ENCODE data around the gene RALGDS.
"Not testable (repeated sequence)": the region's sequence is repeated elsewhere in the genome, so short reads cannot be mapped to it uniquely, and the experiment has no call there.

RALGDS gene

GRCh38 chr9:133087429-133088145 lies 33.5 kb downstream of the RALGDS start:
- DNase-seq = no peak

- DNase-seq = no peak
These were observed 34.1 kb downstream of the RALGDS start for GRCh38 chr9:133086894-133087293.

DNA sequence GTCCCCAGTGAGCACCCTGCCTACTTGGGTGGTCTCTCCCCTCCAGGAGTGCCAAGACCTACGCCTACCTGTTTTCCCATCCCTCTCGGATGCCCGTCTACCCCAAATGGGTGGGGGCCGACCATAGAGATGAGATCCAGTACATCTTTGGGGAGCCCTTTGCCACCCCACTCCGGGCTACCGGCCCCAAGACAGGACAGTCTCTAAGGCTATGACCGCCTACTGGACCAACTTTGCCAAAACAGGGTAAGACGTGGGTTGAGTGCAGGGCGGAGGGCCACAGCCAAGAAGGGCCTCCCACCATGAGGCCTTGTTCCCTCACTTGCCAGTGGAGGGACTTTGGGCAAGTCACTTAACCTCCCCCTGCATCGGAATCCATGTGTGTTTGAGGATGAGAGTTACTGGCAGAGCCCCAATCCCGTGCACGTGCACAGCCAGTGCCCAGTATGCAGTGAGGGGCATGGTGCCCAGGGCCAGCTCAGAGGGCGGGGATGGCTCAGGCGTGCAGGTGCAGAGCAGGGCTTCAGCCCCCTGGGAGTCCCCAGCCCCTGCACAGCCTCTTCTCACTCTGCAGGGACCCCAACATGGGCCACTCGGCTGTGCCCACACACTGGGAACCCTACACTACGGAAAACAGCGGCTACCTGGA lies 34.7 kb downstream of the RALGDS start:
- not testable (repeated sequence) for DNase-seq

GRCh38 chr9:133083688-133084087 lies 37.4 kb downstream of the RALGDS start:
- DNase-seq = not testable (repeated sequence)

- DNase-seq = not testable (repeated sequence)
These were observed 38.9 kb downstream of the RALGDS start for GRCh38 chr9:133081957-133082644.

- not testable (repeated sequence) for DNase-seq
These were observed 40.0 kb downstream of the RALGDS start for GRCh38 chr9:133080786-133081779.

- DNase-seq = no peak
These were observed 40.9 kb downstream of the RALGDS start for GRCh38 chr9:133080161-133080560.

DNA sequence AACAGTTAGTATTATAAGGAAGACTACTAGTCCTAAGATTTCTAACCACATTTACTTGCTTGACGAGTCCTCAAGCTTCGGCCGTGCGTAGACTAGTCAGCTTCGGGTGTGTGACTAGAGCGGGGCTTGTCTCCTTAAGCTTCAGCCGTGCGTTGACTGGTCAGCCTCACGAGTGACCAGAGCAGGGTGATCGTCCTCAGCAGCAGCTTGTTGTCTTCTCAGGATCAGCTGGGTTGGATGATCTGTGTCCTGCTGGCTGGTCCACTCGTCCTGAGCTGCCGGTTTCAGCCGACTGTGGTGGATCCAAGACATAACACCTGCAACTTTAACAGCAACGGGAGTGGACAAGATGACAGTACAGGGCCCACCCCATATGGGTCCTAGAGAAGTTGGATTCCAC lies 42.6 kb downstream of the RALGDS start:
- DNase-seq = no peak

- no peak for DNase-seq
These were observed 44.3 kb downstream of the RALGDS start for GRCh38 chr9:133076691-133077090.

DNA sequence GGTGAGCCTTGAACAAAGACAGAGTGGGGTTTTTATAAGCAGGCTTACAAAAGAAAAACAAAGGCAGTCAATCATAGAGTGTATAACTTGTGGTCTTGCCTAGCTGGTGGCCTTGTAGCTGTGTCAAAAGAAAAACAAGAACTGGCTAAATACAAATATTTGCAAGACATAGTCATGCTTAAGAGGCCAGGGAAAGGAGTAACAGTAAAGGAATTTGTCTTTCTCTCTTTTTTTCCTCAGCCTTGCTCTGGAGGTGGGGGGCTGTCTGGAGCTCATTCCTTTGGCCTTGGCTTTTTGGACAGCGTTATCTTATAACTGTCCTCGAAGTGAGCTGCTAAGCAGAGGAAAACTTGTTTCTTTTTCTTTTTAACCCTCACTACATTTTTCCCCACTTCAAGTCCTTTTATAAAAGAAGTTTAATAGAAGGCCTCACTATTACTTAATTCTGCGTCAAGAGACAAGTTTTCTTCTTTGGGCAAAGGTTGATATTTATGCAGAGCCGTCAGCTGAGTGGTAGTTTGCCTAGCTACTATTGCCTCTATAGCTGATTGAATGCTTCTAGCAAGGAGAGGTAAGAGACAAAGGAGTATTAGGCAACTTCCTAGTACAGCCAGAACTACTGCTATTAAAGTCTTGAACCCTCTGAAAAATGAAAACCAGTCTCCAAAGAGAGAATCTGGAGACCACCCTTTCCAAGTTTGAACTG lies 45.0 kb downstream of the RALGDS start:
- DNase-seq = no peak

DNA sequence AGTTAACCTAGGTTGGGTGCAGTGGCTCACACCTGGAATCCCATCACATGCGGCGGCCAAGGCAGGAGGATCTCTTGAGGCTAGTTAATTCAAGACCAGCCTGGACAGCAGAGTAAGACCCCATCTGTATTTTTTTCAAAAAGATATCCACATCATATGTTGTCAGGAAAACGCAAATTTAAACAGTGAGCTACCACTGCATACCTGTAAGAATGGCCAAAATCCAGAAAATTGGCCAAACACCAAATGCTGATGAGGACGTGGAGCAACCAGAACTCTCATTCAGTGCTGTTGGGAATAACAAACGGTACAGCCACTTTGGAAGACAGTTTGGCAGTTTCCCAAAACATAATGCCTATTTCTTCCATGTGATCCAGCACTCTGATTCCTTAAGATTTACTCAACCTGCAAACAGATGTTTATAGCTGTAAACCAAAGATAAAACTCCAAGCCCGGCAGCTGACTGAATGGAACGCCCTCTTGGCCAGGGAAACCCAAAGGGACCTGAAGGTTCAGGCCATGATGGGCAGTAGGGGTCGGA lies 46.9 kb downstream of the RALGDS start:
- no peak for DNase-seq

DNA sequence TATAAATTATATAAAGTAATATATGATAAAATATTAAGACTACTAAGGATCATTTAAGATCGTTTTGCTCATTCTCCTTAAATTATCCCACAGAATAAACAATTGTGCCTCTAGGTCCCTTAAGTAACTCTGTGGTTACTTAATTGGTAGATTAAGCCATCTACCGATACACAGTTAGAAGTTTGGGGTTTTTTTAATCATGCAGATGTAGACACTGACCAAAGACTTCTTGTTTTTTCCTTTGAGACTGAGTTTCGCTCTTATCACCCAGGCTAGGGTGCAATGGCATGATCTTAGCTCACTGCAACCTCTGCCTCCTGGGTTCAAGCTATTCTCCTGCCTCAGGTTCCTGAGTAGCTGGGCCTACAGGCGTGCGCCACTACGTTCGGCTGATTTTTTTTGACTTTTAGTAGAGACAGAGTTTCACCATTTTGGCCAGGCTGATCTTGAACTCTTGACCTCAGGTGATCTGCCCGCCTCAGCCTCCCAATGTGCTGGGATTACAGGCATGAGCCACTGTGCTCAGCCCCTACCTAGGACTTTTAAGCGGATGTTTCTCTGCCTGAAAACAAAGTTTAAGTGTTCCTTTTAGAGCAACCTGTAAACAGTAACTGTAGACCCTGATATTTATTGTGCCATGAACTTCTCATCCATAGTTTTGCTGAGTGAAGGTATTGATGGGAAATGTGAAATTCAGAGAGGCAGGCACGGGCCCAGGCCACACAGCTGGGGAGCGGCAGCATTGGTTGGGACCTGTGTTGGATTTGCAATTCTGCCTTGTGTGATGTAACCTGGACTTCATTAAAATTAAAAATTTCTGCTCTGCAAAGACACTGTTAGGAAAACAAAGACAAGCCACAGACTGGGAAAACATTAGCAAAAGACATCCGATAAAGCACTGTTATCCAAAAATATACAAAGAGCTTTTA lies 47.7 kb downstream of the RALGDS start:
- no peak for DNase-seq

DNA sequence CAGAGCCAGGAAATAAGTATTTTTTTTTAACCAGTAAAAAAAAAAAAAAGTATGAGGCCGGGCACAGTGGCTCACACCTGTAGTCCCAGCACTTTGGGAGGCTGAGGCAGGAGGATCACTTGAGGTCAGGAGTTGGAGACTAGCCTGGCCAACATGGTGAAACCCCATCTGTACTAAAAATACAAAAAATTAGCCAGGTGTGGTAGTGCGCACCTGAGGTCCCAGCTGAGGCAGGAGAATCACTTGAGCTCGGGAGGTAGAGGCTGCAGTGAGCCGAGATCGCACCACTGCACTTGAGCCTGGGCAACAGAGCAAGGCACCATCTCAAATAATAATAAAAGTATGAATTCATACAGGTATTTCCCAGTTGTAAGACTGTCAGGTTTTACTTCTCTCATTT lies 48.8 kb downstream of the RALGDS start:
- DNase-seq = not testable (repeated sequence)

GRCh38 chr9:133071484-133072150 lies 49.4 kb downstream of the RALGDS start:
- DNase-seq = no peak

- DNase-seq = not testable (repeated sequence)
These were observed 50.1 kb downstream of the RALGDS start for GRCh38 chr9:133070985-133071384.

GRCh38 chr9:133070500-133070961 lies 50.5 kb downstream of the RALGDS start:
- DNase-seq = not testable (repeated sequence)

DNA sequence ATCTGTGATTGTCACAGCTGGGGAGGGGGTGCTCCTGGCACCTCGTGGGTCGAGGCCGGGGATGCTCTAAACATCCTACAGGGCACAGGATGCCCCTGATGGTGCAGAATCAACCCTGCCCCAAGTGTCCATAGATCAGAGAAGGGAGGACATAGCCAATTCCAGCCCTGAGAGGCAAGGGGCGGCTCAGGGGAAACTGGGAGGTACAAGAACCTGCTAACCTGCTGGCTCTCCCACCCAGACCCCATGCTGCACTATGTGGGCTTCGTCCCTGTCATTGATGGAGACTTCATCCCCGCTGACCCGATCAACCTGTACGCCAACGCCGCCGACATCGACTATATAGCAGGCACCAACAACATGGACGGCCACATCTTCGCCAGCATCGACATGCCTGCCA lies 52.6 kb downstream of the RALGDS start:
- DNase-seq = not testable (repeated sequence)

DNA sequence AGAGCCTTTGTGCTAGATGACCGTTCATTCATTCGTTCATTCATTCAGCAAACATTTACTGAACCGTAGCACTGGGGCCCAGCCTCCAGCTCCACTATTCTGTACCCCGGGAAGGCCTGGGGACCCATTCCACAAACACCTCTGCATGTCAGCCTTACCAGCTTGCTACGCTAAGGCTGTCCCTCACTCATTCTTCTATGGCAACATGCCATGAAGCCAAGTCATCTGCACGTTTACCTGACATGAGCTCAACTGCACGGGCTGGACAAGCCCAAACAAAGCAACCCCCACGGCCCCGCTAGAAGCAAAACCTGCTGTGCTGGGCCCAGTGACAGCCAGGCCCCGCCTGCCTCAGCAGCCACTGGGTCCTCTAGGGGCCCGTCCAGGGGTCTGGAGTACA lies 53.2 kb downstream of the RALGDS start:
- DNase-seq = no peak

DNA sequence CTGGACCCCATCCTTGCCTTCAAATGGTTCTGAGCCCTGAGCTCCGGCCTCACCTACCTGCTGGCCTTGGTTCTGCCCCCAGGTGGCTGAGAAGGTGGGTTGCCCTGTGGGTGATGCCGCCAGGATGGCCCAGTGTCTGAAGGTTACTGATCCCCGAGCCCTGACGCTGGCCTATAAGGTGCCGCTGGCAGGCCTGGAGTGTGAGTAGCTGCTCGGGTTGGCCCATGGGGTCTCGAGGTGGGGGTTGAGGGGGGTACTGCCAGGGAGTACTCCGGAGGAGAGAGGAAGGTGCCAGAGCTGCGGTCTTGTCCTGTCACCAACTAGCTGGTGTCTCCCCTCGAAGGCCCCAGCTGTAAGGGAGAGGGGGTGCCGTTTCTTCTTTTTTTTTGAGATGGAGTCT lies 54.0 kb downstream of the RALGDS start:
- DNase-seq = no peak
